ENCODE measurements around the gene OR10G6.

Gene OR10G6

DNA sequence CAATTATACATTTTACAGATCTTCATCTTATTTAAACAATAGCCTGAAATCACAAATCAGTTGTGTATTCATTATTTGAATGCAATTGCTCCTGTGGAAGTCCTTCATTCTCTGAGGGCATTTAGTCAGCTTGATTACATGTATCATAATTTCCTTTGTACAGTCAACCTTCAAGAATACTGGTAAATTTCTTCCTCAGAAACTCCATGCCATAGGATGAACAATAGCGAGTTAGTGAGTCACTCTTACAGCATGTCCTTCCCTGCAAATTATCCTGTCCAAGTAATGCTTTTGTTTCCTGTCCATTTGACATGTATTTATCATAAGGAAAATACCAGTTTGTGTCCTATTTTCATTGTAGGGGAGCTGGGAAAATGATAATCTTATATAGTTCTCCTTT lies 21.1 kb downstream of the OR10G6 start:
- TF ChIP-seq, protein P1, sequence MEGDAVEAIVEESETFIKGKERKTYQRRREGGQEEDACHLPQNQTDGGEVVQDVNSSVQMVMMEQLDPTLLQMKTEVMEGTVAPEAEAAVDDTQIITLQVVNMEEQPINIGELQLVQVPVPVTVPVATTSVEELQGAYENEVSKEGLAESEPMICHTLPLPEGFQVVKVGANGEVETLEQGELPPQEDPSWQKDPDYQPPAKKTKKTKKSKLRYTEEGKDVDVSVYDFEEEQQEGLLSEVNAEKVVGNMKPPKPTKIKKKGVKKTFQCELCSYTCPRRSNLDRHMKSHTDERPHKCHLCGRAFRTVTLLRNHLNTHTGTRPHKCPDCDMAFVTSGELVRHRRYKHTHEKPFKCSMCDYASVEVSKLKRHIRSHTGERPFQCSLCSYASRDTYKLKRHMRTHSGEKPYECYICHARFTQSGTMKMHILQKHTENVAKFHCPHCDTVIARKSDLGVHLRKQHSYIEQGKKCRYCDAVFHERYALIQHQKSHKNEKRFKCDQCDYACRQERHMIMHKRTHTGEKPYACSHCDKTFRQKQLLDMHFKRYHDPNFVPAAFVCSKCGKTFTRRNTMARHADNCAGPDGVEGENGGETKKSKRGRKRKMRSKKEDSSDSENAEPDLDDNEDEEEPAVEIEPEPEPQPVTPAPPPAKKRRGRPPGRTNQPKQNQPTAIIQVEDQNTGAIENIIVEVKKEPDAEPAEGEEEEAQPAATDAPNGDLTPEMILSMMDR (IDR thresholded peaks at IDR 0.05) = no peak
- H3K4me3 ChIP-seq (ENCODE audit: low read depth in 1 of 2, low read length in 1 of 2) = no peak overlapping the region
- no peaks in the 10 kb centered on the region for H3K4me1 ChIP-seq (ENCODE audit: control insufficient read depth in 1 of 2, insufficient read depth in 1 of 2, low read depth in 1 of 2, low read length in 1 of 2)
- no peaks in the 10 kb centered on the region for H3K9me3 ChIP-seq
- H3K27ac ChIP-seq = no peak overlapping the region
- no peaks in the 10 kb centered on the region for H3K36me3 ChIP-seq
- no peaks in the 10 kb centered on the region for H3K27me3 ChIP-seq

DNA sequence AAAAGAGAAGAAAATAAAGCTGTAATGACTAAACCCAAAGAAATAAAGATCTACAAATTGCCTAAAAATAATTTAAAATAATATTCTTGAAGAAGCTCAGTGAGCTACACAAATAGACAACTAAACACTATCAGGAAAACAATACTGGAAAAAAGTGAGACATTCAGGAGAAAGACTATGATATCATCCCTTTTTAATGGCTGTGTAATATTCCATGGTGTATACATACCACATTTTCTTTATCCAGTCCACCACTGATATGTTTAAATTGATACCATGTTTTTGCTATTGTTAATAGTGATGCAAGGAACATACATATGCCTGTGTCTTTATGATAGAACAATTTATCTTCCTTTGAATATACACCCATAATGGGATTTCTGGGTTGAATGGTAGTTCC lies 38.2 kb downstream of the OR10G6 start:
- no peak overlapping the region for H3K4me3 ChIP-seq (ENCODE audit: low read depth in 1 of 2, low read length in 1 of 2)
- TF ChIP-seq, protein P1 (IDR thresholded peaks at IDR 0.05) = no peak

DNA sequence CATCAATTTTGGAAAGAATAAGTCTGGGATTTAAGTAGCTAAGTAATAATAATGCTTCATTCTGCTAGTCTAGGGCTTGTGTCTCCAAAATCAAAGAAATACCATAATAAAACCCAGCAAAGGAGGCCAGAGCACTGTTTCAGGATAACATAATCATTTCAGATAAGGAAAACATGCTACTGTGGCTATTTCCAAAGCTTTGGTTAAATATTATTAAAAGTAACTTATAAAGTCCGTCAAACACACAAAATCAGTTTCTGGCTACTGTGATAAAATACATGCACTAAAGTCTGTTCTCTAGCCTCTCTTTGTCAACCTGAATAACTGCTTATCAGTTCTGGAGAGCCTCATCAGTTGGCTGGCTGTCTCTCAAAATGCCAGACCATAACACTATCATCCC lies 49.8 kb downstream of the OR10G6 start:
- H3K27ac ChIP-seq = no peak overlapping the region
- no peaks in the 10 kb centered on the region for H3K4me1 ChIP-seq (ENCODE audit: control insufficient read depth in 1 of 2, insufficient read depth in 1 of 2, low read depth in 1 of 2, low read length in 1 of 2)
- H3K36me3 ChIP-seq = no peaks in the 10 kb centered on the region
- H3K27me3 ChIP-seq = no peaks in the 10 kb centered on the region
- no peak overlapping the region for H3K4me3 ChIP-seq (ENCODE audit: low read depth in 1 of 2, low read length in 1 of 2)
- no peaks in the 10 kb centered on the region for H3K9me3 ChIP-seq
- TF ChIP-seq, protein P1 (IDR thresholded peaks at IDR 0.05) = no peak

More for the DNA sequence above, 38.2 kb downstream of the OR10G6 start:
- H3K4me1 ChIP-seq (ENCODE audit: control insufficient read depth in 1 of 2, insufficient read depth in 1 of 2, low read depth in 1 of 2, low read length in 1 of 2) = no peaks in the 10 kb centered on the region
- H3K27ac ChIP-seq = no peak overlapping the region
- no peaks in the 10 kb centered on the region for H3K9me3 ChIP-seq
- no peaks in the 10 kb centered on the region for H3K36me3 ChIP-seq
- H3K27me3 ChIP-seq = no peaks in the 10 kb centered on the region
